HUES64 (cell line): Measurements from ENCODE around the gene STX4.

Experiments used
- H3K27ac ChIP-seq: 2 replicates; pipeline ENCODE4 v1.7.0; 2013; ENCODE audit warnings: low read depth, low read length, inconsistent platforms
- H3K27me3 ChIP-seq: 2 replicates; pipeline ENCODE4 v1.6.1; 2013; ENCODE audit warnings: mild to moderate bottlenecking, low read length; ENCODE audit not compliant: insufficient read depth
- H3K36me3 ChIP-seq: 2 replicates; pipeline ENCODE4 v1.6.1; 2013; ENCODE audit warnings: mild to moderate bottlenecking, low read length; ENCODE audit not compliant: insufficient read depth
- H3K4me1 ChIP-seq: 2 replicates; pipeline ENCODE4 v1.6.1; 2013; ENCODE audit warnings: mild to moderate bottlenecking, low read length, moderate library complexity; ENCODE audit not compliant: insufficient read depth
- H3K4me3 ChIP-seq: 2 replicates; pipeline ENCODE4 v1.5.1; 2013; ENCODE audit warnings: mild to moderate bottlenecking, low read length, moderate library complexity
- H3K9ac ChIP-seq: 2 replicates; pipeline ENCODE4 v1.6.1; 2013; ENCODE audit warnings: mild to moderate bottlenecking, low read depth, low read length
- H3K9me3 ChIP-seq: 2 replicates; pipeline ENCODE4 v1.6.1; 2013; ENCODE audit warnings: low read depth, low read length; ENCODE audit not compliant: insufficient read depth
- WGBS: fragments of 150-250, 120-280 bp; methylation state at CpG from one replicate; pipeline ENCODE4 v1.1.7; 2013; ENCODE audit warnings: missing lambda C conversion rate; 5-methylcytosine and 5-hydroxymethylcytosine counted together

The STX4 gene

DNA sequence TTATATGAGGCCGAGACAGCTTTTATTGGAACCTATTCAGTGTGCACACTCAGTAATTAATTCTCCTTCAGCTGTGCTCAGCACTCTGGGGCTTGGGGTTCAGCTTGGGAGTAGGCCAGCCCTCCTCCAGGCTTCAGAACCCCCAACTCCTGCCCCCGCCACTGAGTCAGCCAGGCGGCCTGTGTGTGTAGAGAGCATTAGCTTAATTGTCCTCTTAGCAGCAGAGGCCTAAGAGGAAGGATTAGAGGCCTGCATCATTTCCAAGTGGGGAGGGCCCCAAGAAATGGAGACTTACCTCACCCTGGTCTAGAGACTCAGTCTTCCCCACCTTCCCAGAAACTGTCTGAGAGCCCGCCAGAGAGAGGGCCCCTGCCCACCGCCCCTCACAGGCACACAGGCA, 54.6 kb downstream of the STX4 start:
- Histone ChIP-seq H3K4me3 (no peak overlapping the region), H3K4me1 (peaks cover 4% of the 10 kb centered on the region; the same call in 1 of the 2 replicates), H3K27ac (no peak overlapping the region), H3K9ac (no peak overlapping the region), H3K27me3 (no peaks in the 10 kb centered on the region), H3K36me3 (peaks cover 53% of the 10 kb centered on the region), H3K9me3 (no peaks in the 10 kb centered on the region)
- 89% methylated on average over 5 of the region's 5 CpGs for WGBS

DNA sequence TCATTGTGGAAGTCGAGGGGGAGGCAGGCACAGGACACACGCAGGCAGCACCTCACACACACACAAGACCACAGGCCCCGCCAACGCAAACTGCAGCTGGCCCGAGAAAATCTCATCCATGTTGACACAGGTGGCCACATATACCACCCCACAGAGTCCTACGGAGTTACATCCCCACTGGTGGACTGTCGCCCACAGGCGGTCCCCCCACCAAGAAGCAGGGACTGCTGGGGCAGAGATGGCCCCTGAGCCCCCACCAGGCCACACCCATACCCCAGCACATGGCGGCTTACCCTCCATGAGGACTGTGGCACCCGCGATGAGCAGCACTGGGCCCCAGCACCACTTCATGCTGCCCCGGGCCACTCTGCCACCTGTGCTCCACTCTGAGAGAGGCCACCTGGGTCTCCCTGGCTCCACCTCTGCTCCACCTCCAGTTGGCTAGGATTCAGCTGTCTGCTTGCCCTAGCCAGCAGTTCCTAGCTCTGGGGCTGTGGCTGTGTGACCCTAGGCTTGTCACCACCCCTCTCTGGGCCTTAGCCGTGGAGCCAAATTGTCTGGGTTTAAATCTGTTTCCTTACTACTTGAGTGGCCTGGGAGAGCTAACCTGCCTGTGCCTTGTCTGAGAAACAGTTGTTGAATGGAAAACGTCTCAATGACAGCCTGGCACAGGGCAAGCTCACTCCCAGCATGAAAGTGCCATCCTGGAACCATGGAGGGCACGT, 55.3 kb downstream of the STX4 start, which contains the start of gene PRSS53:
PRSS53 (minus strand) TSS at position 485 of the 725 bp plus-strand sequence; CDS start at position 351, 134 bp downstream.
- no peak within 1 kb of the TSS for H3K27ac ChIP-seq
- peaks cover 47% of the 10 kb centered on the region for H3K36me3 ChIP-seq
- no peak within 1 kb of the TSS for H3K4me3 ChIP-seq
- no peaks in the 10 kb centered on the region for H3K27me3 ChIP-seq
- WGBS, result 92% methylated on average over 15 of the region's 15 CpGs
- no peaks in the 10 kb centered on the region for H3K9me3 ChIP-seq
- H3K9ac ChIP-seq, result no peak within 1 kb of the TSS
- peaks cover 4% of the 10 kb centered on the region; the same call in 1 of the 2 replicates for H3K4me1 ChIP-seq

DNA sequence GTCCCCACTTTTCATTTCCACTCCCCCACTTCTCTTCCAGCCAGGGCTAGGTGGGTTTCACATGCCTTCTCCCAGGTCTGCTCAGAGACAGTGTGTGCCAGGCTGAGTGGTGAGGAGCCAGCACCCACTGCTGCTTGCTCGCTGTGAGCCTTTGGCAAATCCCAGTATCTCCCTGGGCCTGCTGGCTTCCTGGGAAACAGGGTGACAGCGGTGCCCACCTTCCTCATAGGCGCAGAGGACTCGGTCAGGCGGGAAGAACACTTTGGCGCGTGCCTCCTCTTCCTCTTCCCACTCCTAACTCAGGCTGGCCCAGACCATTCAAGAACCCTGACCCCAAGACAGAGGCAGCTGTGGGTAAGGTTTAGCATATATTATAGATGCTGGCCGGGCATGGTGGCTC, 55.8 kb downstream of the STX4 start:
- WGBS, result 98% methylated on average over 8 of the region's 8 CpGs
- Histone ChIP-seq H3K9ac (no peak overlapping the region), H3K4me3 (no peak overlapping the region), H3K27me3 (no peaks in the 10 kb centered on the region), H3K27ac (no peak overlapping the region), H3K4me1 (peaks cover 4% of the 10 kb centered on the region; the same call in 1 of the 2 replicates), H3K36me3 (peaks cover 42% of the 10 kb centered on the region), H3K9me3 (no peaks in the 10 kb centered on the region)
